AG04449 (cell line): Measurements from ENCODE around the gene AFG3L2.

ENCODE experiments used
- CTCF ChIA-PET: fragments of 350-600 bp; formaldehyde crosslinking; extraction: SDS; loops from one replicate; lab custom pipeline; 2021; ENCODE audit warnings: antibody characterized with exemption; lab: Yijun Ruan, JAX
- POLR2A ChIA-PET: fragments of 400-600, 350-600 bp; formaldehyde crosslinking; extraction: SDS; loops from one replicate; lab custom pipeline; 2020; ENCODE audit warnings: antibody characterized with exemption, inconsistent platforms; lab: Yijun Ruan, JAX
- DNase-seq: peaks from one replicate; pipeline ENCODE4 v3.0.0-alpha.2; 2010; ENCODE audit warnings: low read depth, low spot score
- H3K4me3 ChIP-seq: 2 replicates; pipeline ENCODE4 v1.5.1; 2011; ENCODE audit warnings: low read depth, mild to moderate bottlenecking, control low read depth, low read length
- TF ChIP-seq, protein P1 (sequence below): IDR thresholded peaks from one replicate; pipeline ENCODE4 v1.5.1; 2011; ENCODE audit warnings: mild to moderate bottlenecking, moderate library complexity, low read length, control low read depth, inconsistent platforms; ENCODE audit not compliant: insufficient read depth; ENCODE audit errors: missing control alignments

Gene AFG3L2

GRCh38 chr18:12403601-12404506, 26.8 kb upstream of the AFG3L2 start:
- POLR2A ChIA-PET, result interaction anchor here (0.6 to 1.4 kb wide), 4 partner anchors 28 to 302 kb away, joined by 3 read pairs; no protein-coding TSS in a partner anchor

DNA sequence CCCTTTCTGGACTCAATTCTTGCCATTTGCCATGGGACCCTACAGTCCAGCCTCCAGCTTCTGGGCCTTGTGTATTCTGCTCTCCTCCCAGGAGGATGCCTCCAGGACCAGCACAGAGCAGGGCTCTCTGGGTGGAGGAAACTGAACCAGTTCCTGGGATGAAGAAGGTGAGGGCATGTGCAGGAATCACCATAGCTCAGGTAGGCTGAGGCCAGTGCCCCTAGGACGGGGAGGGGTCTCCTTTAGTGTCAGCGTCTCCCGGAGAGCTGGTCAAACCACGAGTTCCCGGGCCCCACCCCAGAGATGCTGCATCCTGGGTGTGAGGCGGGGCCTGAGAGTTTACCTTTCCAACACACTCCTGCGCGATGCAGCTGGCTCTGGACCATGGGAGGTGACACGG, 24.9 kb upstream of the AFG3L2 start:
- CTCF ChIA-PET, result interaction anchor here (1.1 to 4.9 kb wide), 2 partner anchors 9 to 18 kb away, joined by 3 to 48 read pairs; no protein-coding TSS in a partner anchor
- H3K4me3 ChIP-seq, result no peak overlapping the region
- POLR2A ChIA-PET, result no interaction called here
- no peak for DNase-seq
- TF ChIP-seq, protein P1, sequence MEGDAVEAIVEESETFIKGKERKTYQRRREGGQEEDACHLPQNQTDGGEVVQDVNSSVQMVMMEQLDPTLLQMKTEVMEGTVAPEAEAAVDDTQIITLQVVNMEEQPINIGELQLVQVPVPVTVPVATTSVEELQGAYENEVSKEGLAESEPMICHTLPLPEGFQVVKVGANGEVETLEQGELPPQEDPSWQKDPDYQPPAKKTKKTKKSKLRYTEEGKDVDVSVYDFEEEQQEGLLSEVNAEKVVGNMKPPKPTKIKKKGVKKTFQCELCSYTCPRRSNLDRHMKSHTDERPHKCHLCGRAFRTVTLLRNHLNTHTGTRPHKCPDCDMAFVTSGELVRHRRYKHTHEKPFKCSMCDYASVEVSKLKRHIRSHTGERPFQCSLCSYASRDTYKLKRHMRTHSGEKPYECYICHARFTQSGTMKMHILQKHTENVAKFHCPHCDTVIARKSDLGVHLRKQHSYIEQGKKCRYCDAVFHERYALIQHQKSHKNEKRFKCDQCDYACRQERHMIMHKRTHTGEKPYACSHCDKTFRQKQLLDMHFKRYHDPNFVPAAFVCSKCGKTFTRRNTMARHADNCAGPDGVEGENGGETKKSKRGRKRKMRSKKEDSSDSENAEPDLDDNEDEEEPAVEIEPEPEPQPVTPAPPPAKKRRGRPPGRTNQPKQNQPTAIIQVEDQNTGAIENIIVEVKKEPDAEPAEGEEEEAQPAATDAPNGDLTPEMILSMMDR, result no peak

More at GRCh38 chr18:12403601-12404506, 26.8 kb upstream of the AFG3L2 start:
- CTCF ChIA-PET, result interaction anchor here (0.6 to 4.9 kb wide), 7 partner anchors 9 to 257 kb away, joined by 3 to 48 read pairs (median 3); no protein-coding TSS in a partner anchor
- no peak for DNase-seq
- H3K4me3 ChIP-seq, result peak overlapping the region; percentile 25; the same call in 1 of the 2 replicates
- TF ChIP-seq, protein P1, result no peak

GRCh38 chr18:12399231-12399630, 22.2 kb upstream of the AFG3L2 start:
- ChIA-PET CTCF (interaction anchor here (1.2 to 4.9 kb wide), 2 partner anchors 6 to 260 kb away, joined by 3 to 48 read pairs; no protein-coding TSS in a partner anchor), POLR2A (no interaction called here)
- DNase-seq, result no peak
- TF ChIP-seq, protein P1, result no peak
- H3K4me3 ChIP-seq, result no peak overlapping the region

GRCh38 chr18:12398625-12399024, 21.6 kb upstream of the AFG3L2 start:
- POLR2A ChIA-PET, result no interaction called here
- no peak overlapping the region for H3K4me3 ChIP-seq
- CTCF ChIA-PET, result interaction anchor here (2.2 kb wide), 1 partner anchor 261 kb away, joined by 11 read pairs; no protein-coding TSS in a partner anchor
- DNase-seq, result no peak
- TF ChIP-seq, protein P1, result no peak

DNA sequence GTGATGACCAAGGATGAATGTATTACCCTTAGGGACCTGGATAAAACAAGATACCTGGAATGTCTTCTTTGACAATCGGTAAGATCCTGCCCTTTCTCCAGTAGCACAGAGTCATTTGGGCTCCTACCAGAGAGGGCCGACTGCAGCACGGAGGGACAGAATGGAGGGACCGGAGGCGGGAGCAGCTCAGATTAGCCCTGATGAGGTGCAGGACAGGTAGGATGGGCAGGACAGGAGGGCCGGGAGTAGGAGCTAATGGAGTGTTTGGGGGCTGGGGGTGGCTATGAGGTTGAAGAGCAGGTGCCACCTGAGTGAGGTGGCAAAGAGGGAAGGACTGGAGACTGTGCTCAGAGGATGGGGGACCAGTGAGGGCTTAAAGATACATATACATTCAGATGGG, 20.8 kb upstream of the AFG3L2 start:
- ChIA-PET POLR2A (no interaction called here), CTCF (interaction anchor here (2.2 kb wide), 1 partner anchor 262 kb away, joined by 11 read pairs; no protein-coding TSS in a partner anchor)
- no peak for DNase-seq
- no peak overlapping the region for H3K4me3 ChIP-seq
- TF ChIP-seq, protein P1, result no peak

DNA sequence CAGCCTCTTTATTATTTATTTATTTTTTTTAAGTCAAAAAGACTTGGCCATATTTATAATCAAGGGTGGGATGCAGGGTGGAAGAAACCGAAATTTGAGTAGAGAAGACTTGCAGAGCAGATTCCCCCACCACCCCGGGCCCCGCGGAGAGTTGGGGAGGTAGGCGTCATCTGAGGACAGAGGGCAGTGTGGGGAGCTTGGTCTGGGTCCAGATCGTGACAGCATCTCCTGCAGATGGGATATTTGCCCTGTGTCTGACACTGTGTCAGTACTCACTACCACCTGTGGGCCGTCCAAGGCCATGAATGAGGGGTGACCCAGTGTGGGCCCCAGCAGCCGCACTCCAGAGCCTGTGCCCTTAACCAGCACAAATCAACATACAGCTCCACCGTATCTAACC, 20.2 kb upstream of the AFG3L2 start:
- CTCF ChIA-PET, result interaction anchor here (2.2 kb wide), 1 partner anchor 262 kb away, joined by 11 read pairs; no protein-coding TSS in a partner anchor
- DNase-seq, result no peak
- POLR2A ChIA-PET, result no interaction called here
- TF ChIP-seq, protein P1, result no peak
- H3K4me3 ChIP-seq, result no peak overlapping the region
